HepG2 (cell line): ENCODE data around the gene ZBTB22. TPM values are rescaled to one million over a fixed set of nuclear protein-coding genes. Genes with fewer than 3 reads are reported as not detected.

Experiments
- ATAC-seq: fragments of 200-7000 bp; cut with Tn5 transposase; 3 replicates; pipeline ENCODE4 v1.9.1; 2020; ENCODE audit warnings: mild to moderate bottlenecking, moderate library complexity
- BruUV-seq: library from RNA; stranded (reverse); fragments of 400-500 nt; replicated peaks from 2 replicates; lab custom pipeline; 2021; lab: Mats Ljungman, UMichigan
- CTCF ChIA-PET: fragments of 300-600 bp; formaldehyde crosslinking; extraction: SDS; loops from one replicate; lab custom pipeline; 2021; ENCODE audit warnings: low total read pairs, inconsistent platforms, low intra/inter-chr PET ratio; lab: Yijun Ruan, JAX
- POLR2A ChIA-PET: fragments of 350-600 bp; sonication (Branson Sonifier 250); formaldehyde crosslinking; loops from one replicate; lab custom pipeline; 2020; ENCODE audit warnings: antibody characterized with exemption, inconsistent platforms; lab: Yijun Ruan, JAX
- DNase-seq: peaks from one replicate; pipeline ENCODE4 v3.0.0-alpha.2; 2015; ENCODE audit warnings: low spot score
- FAIRE-seq: peaks from 3 replicates; lab custom pipeline; 2011; peaks lifted over from hg19 to GRCh38; lab: Jason Lieb, UNC
- H2AFZ ChIP-seq: one replicate; pipeline ENCODE4 v1.6.1; 2011; ENCODE audit warnings: low read length, inconsistent platforms
- H3K27ac ChIP-seq: fragments of 300-600 bp; 3 replicates; pipeline ENCODE4 v1.8.0; 2011; ENCODE audit warnings: mixed run types, mild to moderate bottlenecking, mixed read lengths, low read length, inconsistent platforms; ENCODE audit not compliant: insufficient read depth; ENCODE audit errors: extremely low read length
- H3K27me3 ChIP-seq, 2 experiments: fragments of 200-600 bp in 1 of 2; 2 replicates in 1 of 2; 3 replicates in 1 of 2; pipeline versions ENCODE4 v1.6.0 to v1.8.0; 2011; ENCODE audit warnings: low read length in 2 of 2, mild to moderate bottlenecking in 2 of 2, moderate library complexity in 2 of 2, inconsistent platforms in 1 of 2; ENCODE audit not compliant: insufficient read depth in 2 of 2, control insufficient read depth in 1 of 2
- H3K36me3 ChIP-seq, 2 experiments: fragments of 200-600 bp in 1 of 2; replicated peaks in 1 of 2; 2 replicates in 1 of 2; 3 replicates in 1 of 2; pipeline versions ENCODE4 v1.5.1 to v1.8.0; 2011; ENCODE audit warnings: low read length in 2 of 2, inconsistent platforms in 1 of 2; ENCODE audit not compliant: insufficient read depth in 2 of 2, control insufficient read depth in 1 of 2
- H3K4me1 ChIP-seq: 2 replicates; pipeline ENCODE4 v1.5.1; 2012; ENCODE audit warnings: low read length, inconsistent platforms; ENCODE audit not compliant: insufficient read depth
- H3K4me2 ChIP-seq: 2 replicates; pipeline ENCODE4 v1.6.0; 2011; ENCODE audit warnings: low read depth, low read length, inconsistent platforms
- H3K4me3 ChIP-seq, 3 experiments: fragments of 200-600 bp in 1 of 3; sonication (generic), shearing (Covaris generic) in 1 of 3; replicated peaks in 1 of 3; 2 replicates each; pipeline ENCODE4 v1.5.1; 2011 to 2016; ENCODE audit warnings: low read length in 3 of 3, inconsistent platforms in 2 of 3, low read depth in 2 of 3, mild to moderate bottlenecking in 2 of 3, control low read depth in 1 of 3, mixed read lengths in 1 of 3; ENCODE audit not compliant: insufficient read depth in 1 of 3
- H3K79me2 ChIP-seq: one replicate; pipeline ENCODE4 v1.6.1; 2011; ENCODE audit warnings: low read length, inconsistent platforms; ENCODE audit not compliant: insufficient read depth
- H3K9ac ChIP-seq: 2 replicates; pipeline ENCODE4 v1.6.0; 2011; ENCODE audit warnings: mild to moderate bottlenecking, low read depth, low read length, inconsistent platforms; ENCODE audit not compliant: insufficient read depth
- H3K9me3 ChIP-seq: 2 replicates; pipeline ENCODE4 v1.5.1; 2012; ENCODE audit warnings: mild to moderate bottlenecking, low read length
- H4K20me1 ChIP-seq: 2 replicates; pipeline ENCODE4 v1.6.0; 2011; ENCODE audit warnings: inconsistent platforms, mild to moderate bottlenecking, low read length, moderate library complexity; ENCODE audit not compliant: insufficient read depth
- ASH2L ChIP-seq: fragments of 300-600, 200-600 bp; sonication (generic); IDR thresholded peaks from 2 replicates; pipeline ENCODE4 v1.7.0; 2017; ENCODE audit warnings: low read depth, mild to moderate bottlenecking, moderate library complexity, mixed read lengths, low read length; ENCODE audit not compliant: insufficient read length
- ATF1 ChIP-seq: IDR thresholded peaks from 2 replicates; pipeline ENCODE4 v1.6.1; 2016; ENCODE audit warnings: mild to moderate bottlenecking, control low read depth
- ELF1 ChIP-seq: sonication (generic); formaldehyde crosslinking; IDR thresholded peaks from 2 replicates; pipeline ENCODE4 v1.4.0; 2020; ENCODE audit warnings: missing genetic modification reagents
- KDM2A ChIP-seq: sonication (generic); formaldehyde crosslinking; IDR thresholded peaks from 2 replicates; pipeline ENCODE4 v1.4.0; 2020; ENCODE audit warnings: low read depth, missing genetic modification reagents, borderline replicate concordance
- MED13 ChIP-seq: sonication (generic); formaldehyde crosslinking; IDR thresholded peaks from 2 replicates; pipeline ENCODE4 v1.5.0; 2020; ENCODE audit warnings: missing genetic modification reagents
- ZNF317 ChIP-seq: sonication (generic); formaldehyde crosslinking; IDR thresholded peaks from 2 replicates; pipeline ENCODE4 v1.5.0; 2020; ENCODE audit warnings: mild to moderate bottlenecking, missing genetic modification reagents
- ZNF780A ChIP-seq: sonication (generic); formaldehyde crosslinking; IDR thresholded peaks from 2 replicates; pipeline ENCODE4 v1.8.0; 2022; ENCODE audit warnings: mild to moderate bottlenecking, missing genetic modification reagents, moderate library complexity
- ZNF841 ChIP-seq: sonication (generic); formaldehyde crosslinking; IDR thresholded peaks from 2 replicates; pipeline ENCODE4 v1.8.1; 2023; ENCODE audit warnings: missing genetic modification reagents, borderline replicate concordance
- ZNF878 ChIP-seq: sonication (generic); formaldehyde crosslinking; IDR thresholded peaks from 2 replicates; pipeline ENCODE4 v1.8.1; 2023; ENCODE audit warnings: mild to moderate bottlenecking, missing genetic modification reagents, moderate library complexity
- ZZZ3 ChIP-seq: sonication (generic); formaldehyde crosslinking; IDR thresholded peaks from 2 replicates; pipeline ENCODE4 v1.4.0; 2020; ENCODE audit warnings: missing genetic modification reagents, mild to moderate bottlenecking, borderline replicate concordance
- WGBS: methylation state at CpG from one replicate; pipeline ENCODE4 v1.1.6; 2017; ENCODE audit warnings: low lambda C conversion rate; 5-methylcytosine and 5-hydroxymethylcytosine counted together
- in situ Hi-C: cut with HindIII; loops from 2 replicates; pipeline ENCODE4 v1.10.0; 2017; ENCODE audit warnings: low pct_unique_long_range_greater_than_20kb; ENCODE audit not compliant: extremely low pct_ligation_motif_present
- intact Hi-C: fragments of 100-400 bp; cut with micrococcal nuclease; formaldehyde crosslinking; loops from one replicate; pipeline ENCODE4 v1.10.0; 2022; ENCODE audit not compliant: unreplicated experiment
- polyA plus RNA-seq, 8 experiments: library from polyadenylated mRNA; depleted of rRNA in 3 of 8; stranded (reverse) in 7 of 8; unstranded in 1 of 8; fragments of >200 nt; fragmentation: Illumina TruSeq in 4 of 8; extraction: Trizol in 4 of 8; gene quantifications; 2 replicates each; pipeline versions ENCODE4 v1.2.1 to v1.2.3, GENCODE V29; 2011 to 2016; ENCODE audit warnings: low read depth in 4 of 8, missing spikeins in 1 of 8, mixed read lengths in 1 of 8; ENCODE audit not compliant: insufficient read depth in 1 of 8
- total RNA-seq, 5 experiments: library from RNA; depleted of rRNA; stranded (reverse); fragments of >200 nt; fragmentation: Illumina TruSeq; extraction: Trizol; gene quantifications; 2 replicates each; pipeline ENCODE4 v1.2.3, GENCODE V29; 2016; ENCODE audit warnings: low read depth in 1 of 5
- TF ChIP-seq, protein P1 (sequence below): sonication (generic); formaldehyde crosslinking; IDR thresholded peaks from 2 replicates; pipeline ENCODE4 v1.4.0; 2020; ENCODE audit warnings: low read depth, missing genetic modification reagents
- TF ChIP-seq, protein P2 (sequence below): sonication (generic); formaldehyde crosslinking; IDR thresholded peaks from 2 replicates; pipeline ENCODE4 v1.5.1; 2020; ENCODE audit warnings: missing genetic modification reagents, mild to moderate bottlenecking, borderline replicate concordance

Gene ZBTB22
- total and polyA plus RNA-seq, 2 of the 13 experiments (the other 11 are each of a cell fraction or from before 2014, with no cell fraction given) = 8.0 to 10.6 TPM

DNA sequence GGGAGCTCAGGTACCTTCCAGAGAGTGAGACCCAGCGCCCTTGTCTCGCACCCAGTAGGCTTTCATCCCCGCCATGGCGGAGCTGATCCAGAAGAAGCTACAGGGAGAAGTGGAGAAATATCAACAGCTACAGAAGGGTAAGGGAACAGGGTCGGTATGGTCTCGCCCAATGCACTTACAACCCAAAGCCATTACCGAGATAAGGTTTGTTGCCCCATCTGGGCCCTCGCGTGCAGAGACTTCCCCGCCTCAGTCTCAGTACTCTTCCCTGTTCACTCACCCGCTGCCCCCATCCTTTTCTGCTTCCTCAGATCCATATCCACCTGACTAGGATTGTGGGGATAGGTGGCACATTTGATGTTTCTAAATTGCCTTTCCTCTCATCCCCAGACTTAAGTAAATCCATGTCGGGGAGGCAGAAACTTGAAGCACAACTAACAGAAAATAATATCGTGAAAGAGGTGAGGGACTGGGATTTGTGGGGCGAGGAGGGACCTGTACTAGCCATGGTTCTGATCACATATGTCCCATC lies 27.7 kb downstream of the ZBTB22 start (continued):
- TF ChIP-seq ZNF841 (CRISPR knock-in tag) (no peak), ZZZ3 (CRISPR knock-in tag) (no peak), ZNF878 (CRISPR knock-in tag) (no peak), ZNF317 (CRISPR knock-in tag) (no peak)
- TF ChIP-seq, protein P1, sequence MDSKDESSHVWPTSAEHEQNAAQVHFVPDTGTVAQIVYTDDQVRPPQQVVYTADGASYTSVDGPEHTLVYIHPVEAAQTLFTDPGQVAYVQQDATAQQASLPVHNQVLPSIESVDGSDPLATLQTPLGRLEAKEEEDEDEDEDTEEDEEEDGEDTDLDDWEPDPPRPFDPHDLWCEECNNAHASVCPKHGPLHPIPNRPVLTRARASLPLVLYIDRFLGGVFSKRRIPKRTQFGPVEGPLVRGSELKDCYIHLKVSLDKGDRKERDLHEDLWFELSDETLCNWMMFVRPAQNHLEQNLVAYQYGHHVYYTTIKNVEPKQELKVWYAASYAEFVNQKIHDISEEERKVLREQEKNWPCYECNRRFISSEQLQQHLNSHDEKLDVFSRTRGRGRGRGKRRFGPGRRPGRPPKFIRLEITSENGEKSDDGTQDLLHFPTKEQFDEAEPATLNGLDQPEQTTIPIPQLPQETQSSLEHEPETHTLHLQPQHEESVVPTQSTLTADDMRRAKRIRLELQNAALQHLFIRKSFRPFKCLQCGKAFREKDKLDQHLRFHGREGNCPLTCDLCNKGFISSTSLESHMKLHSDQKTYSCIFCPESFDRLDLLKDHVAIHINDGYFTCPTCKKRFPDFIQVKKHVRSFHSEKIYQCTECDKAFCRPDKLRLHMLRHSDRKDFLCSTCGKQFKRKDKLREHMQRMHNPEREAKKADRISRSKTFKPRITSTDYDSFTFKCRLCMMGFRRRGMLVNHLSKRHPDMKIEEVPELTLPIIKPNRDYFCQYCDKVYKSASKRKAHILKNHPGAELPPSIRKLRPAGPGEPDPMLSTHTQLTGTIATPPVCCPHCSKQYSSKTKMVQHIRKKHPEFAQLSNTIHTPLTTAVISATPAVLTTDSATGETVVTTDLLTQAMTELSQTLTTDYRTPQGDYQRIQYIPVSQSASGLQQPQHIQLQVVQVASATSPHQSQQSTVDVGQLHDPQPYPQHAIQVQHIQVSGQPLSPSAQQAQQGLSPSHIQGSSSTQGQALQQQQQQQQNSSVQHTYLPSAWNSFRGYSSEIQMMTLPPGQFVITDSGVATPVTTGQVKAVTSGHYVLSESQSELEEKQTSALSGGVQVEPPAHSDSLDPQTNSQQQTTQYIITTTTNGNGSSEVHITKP = no peak

DNA sequence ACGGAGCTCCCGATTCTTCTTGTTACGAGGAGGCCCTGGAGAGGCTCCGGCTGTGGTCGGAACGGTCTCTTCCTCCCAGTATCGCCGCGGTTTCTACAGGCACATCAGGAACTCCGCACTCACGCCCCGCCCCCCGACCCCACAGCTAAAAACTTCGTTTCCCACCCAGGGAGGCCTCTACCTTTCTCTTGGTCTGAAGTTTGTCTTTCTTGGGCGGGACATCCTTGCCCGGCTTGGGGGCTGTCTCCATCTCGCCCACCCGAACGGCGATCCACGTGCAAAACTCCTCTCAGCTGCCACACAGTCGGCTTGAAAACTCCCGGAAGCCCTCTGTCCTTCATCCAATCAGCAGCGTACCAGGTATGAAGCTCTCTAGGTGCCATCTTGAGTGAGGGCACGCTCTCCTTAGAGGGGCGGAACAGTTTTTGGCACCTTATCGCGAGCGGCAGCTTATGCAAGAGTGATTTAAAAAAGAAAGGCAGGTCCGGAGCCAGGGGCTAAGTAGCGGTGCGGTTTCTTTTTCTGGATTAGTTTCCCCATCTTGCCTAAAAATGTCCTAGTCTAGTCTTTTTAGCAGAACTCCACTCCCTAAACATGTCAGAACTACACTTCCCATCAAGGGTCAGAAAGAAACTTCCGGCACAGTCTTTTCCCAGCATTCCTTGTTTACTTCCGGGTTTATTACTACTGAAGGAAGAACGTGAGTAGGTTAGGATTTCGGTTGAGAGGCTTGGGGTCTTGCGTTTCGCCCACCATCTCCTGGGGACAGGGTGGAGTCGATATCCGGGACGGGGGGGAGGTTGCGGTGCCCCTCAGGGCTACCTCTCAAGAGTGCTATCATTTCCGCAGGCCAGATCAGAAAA lies 28.4 kb downstream of the ZBTB22 start, which contains the start of the genes PFDN6 and WDR46:
PFDN6 (plus strand) TSS at position 681 of the 863 bp plus-strand sequence. CDS start 256 bp downstream, outside the sequence.
WDR46 (minus strand) TSS at position 319 of the 863 bp plus-strand sequence; CDS start at position 250, 69 bp downstream.
- ATAC-seq (peak; percentile 97), DNase-seq (peak; percentile 95), FAIRE-seq (peak; percentile 88)
- Histone ChIP-seq H2AFZ (peak within 1 kb of the TSS; percentile 97), H3K4me1 (peaks cover 22% of the 10 kb centered on the region), H3K36me3 (peaks cover 16 to 49% of the 10 kb centered on the region in 2 experiments), H4K20me1 (no peaks in the 10 kb centered on the region), H3K9me3 (no peaks in the 10 kb centered on the region), H3K27ac (peak within 1 kb of the TSS; percentile 56), H3K27me3 (no peaks in the 10 kb centered on the region; a peak in 1 of 5 replicates), H3K79me2 (peaks cover 27% of the 10 kb centered on the region), H3K4me2 (peak within 1 kb of the TSS; percentile 99), H3K4me3 (peak within 1 kb of the TSS; percentile 73 to 96 (median 94)), H3K9ac (peak within 1 kb of the TSS; percentile 92)
- intact Hi-C loops = loop anchor here (1.0 kb wide), 1 partner anchor 9 kb away; the partner anchor contains the start of gene RGL2
- POLR2A ChIA-PET = interaction anchor here (0.7 to 3.4 kb wide), 16 partner anchors 8 to 318 kb away, joined by 3 to 41 read pairs (median 8); partner anchors contain the start of genes B3GALT4, CUTA, HSD17B8 and PHF1
- 2% methylated on average over 32 of the region's 43 CpGs for WGBS
- BruUV-seq = no TSS peak
- in situ Hi-C loops = loop anchor here (25.0 kb wide), 1 partner anchor 123 kb away; the partner anchor contains the start of genes CUTA, PHF1 and SYNGAP1
- CTCF ChIA-PET = interaction anchor here (1.2 kb wide), 1 partner anchor 9 kb away, joined by 3 read pairs; no protein-coding TSS in a partner anchor
- TF ChIP-seq ELF1 (CRISPR knock-in tag) (peak; percentile 98), ZNF780A (CRISPR knock-in tag) (0 out of 2 replicates have a peak, but pooled peaks have one; percentile 56), MED13 (CRISPR knock-in tag) (0 out of 2 replicates have a peak, but pooled peaks have one; percentile 52), ATF1 (CRISPR knock-in tag) (peak; percentile 83), KDM2A (CRISPR knock-in tag) (peak; percentile 54; the same call in 1 of the 2 replicates), ASH2L (peak; percentile 88)
- TF ChIP-seq, protein P2, sequence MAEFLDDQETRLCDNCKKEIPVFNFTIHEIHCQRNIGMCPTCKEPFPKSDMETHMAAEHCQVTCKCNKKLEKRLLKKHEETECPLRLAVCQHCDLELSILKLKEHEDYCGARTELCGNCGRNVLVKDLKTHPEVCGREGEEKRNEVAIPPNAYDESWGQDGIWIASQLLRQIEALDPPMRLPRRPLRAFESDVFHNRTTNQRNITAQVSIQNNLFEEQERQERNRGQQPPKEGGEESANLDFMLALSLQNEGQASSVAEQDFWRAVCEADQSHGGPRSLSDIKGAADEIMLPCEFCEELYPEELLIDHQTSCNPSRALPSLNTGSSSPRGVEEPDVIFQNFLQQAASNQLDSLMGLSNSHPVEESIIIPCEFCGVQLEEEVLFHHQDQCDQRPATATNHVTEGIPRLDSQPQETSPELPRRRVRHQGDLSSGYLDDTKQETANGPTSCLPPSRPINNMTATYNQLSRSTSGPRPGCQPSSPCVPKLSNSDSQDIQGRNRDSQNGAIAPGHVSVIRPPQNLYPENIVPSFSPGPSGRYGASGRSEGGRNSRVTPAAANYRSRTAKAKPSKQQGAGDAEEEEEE (CRISPR knock-in tag) = no peak
